Natural killer cell (primary cell): Measurements from ENCODE around the gene PKP4. TPM values are rescaled to one million over a fixed set of nuclear protein-coding genes. Genes with fewer than 3 reads are reported as not detected.

Experiments used
- ATAC-seq, 3 donors: fragments of 150-1000 bp in 2 of 3; fragments of 200-7000 bp in 1 of 3; cut with Tn5 transposase; 1 replicate in 1 of 3; 2 replicates in 2 of 3; pipeline ENCODE4 v1.10.0; 2021; ENCODE audit warnings: mild to moderate bottlenecking in 2 of 3, moderate library complexity in 2 of 3
- DNase-seq, 2 donors: peaks; one replicate each; pipeline versions ENCODE4 v3.0.0 to v3.0.0-alpha.2; 2013 to 2021; ENCODE audit warnings: mixed read lengths in 1 of 2
- H3K27ac ChIP-seq: one replicate; pipeline ENCODE4 v1.5.1; 2013; ENCODE audit warnings: mild to moderate bottlenecking, low read length
- H3K27me3 ChIP-seq: one replicate; pipeline ENCODE4 v1.6.1; 2013; ENCODE audit warnings: low read length; ENCODE audit not compliant: control insufficient read depth, insufficient read depth
- H3K36me3 ChIP-seq: one replicate; pipeline ENCODE4 v1.6.1; 2013; ENCODE audit warnings: low read length; ENCODE audit not compliant: control insufficient read depth, insufficient read depth
- H3K4me1 ChIP-seq: one replicate; pipeline ENCODE4 v1.6.1; 2013; ENCODE audit warnings: low read length; ENCODE audit not compliant: control insufficient read depth, insufficient read depth
- H3K4me3 ChIP-seq: one replicate; pipeline ENCODE4 v1.5.1; 2013; ENCODE audit warnings: low read length
- H3K9me3 ChIP-seq: one replicate; pipeline ENCODE4 v1.6.1; 2013; ENCODE audit warnings: low read length; ENCODE audit not compliant: control insufficient read depth, insufficient read depth
- H3K27ac Mint-ChIP-seq, 2 donors: one replicate each; pipeline ENCODE4 v1.8.0; 2022; ENCODE audit warnings: mild to moderate bottlenecking in 2 of 2, mixed read lengths in 2 of 2, moderate library complexity in 1 of 2
- H3K27me3 Mint-ChIP-seq, 2 donors: one replicate each; pipeline ENCODE4 v1.8.0; 2022; ENCODE audit warnings: low read depth in 2 of 2, mixed read lengths in 2 of 2
- H3K36me3 Mint-ChIP-seq: one replicate; pipeline ENCODE4 v1.8.0; 2022; ENCODE audit warnings: mixed read lengths
- H3K4me1 Mint-ChIP-seq, 2 donors: one replicate each; pipeline ENCODE4 v1.8.0; 2022; ENCODE audit warnings: mixed read lengths in 2 of 2
- H3K4me3 Mint-ChIP-seq: one replicate; pipeline ENCODE4 v1.8.0; 2022; ENCODE audit warnings: mild to moderate bottlenecking, moderate library complexity, mixed read lengths
- H3K9me3 Mint-ChIP-seq, 2 donors: one replicate each; pipeline ENCODE4 v1.8.0; 2022; ENCODE audit warnings: mixed read lengths in 2 of 2
- WGBS: methylation state at CpG from one replicate; pipeline ENCODE4 v1.1.7; 2013; ENCODE audit warnings: missing lambda C conversion rate; ENCODE audit not compliant: insufficient coverage; 5-methylcytosine and 5-hydroxymethylcytosine counted together
- intact Hi-C: fragments of 100-400 bp; cut with micrococcal nuclease; formaldehyde crosslinking; loops from one replicate; pipeline ENCODE4 v1.14.2; 2022
- total RNA-seq, 4 donors: library from RNA; stranded (reverse); fragments of 120-200 nt in 1 of 4; gene quantifications; one replicate each; pipeline versions ENCODE4 v1.2.3 to v1.2.4, GENCODE V29; 2013 to 2022
- TF ChIP-seq, protein P1 (sequence below): fragments of 200-600 bp; IDR thresholded peaks from one replicate; pipeline ENCODE4 v1.8.0; 2022; ENCODE audit warnings: antibody characterized with exemption

The PKP4 gene
- total RNA-seq, 3 donors from 2014 or later (not counting 1 experiment from before 2014, with no cell fraction given): 5.9 to 8.4 (median 7.2) TPM

DNA sequence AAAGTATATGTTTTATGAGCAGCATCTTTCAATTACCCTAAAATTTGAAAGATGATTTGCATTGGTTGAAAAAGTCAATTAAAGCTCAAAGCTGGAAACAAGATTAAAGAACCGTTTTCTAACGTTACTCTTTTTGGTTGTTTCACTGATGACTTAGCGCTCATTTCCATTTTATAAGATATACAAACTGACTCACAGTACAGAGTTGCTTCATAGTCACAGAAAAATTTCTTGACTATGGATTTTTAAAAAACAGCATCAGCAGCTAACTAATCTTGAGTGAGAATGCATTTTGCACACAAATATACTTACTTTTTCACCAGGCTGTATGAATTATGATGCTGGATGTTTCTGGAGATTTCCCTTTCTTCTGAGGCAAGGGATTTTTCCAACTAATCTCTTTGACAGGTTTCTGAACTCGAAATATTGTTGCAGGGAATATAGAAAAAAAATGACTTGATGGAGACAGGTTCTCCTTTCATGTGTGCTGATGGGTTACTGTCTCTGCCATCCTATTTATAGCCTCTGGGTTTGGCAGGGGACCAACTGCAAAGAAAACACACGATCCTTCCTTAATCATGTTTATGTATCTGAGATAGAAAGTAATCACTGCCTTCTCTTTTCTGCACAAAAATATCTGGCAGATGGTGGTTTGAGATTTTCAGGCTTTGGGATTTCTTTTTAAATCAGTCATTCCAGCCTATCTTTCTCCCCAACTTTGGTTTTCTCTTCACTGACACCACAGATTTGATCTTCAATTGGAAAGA lies 209.0 kb downstream of the PKP4 start:
- no peaks in the 10 kb centered on the region for H3K9me3 ChIP-seq
- H3K9me3 Mint-ChIP-seq: no peaks in the 10 kb centered on the region
- ATAC-seq (no peak), DNase-seq (no peak)
- H3K27me3 ChIP-seq: no peaks in the 10 kb centered on the region
- no peaks in the 10 kb centered on the region for H3K4me1 Mint-ChIP-seq
- TF ChIP-seq, protein P1, sequence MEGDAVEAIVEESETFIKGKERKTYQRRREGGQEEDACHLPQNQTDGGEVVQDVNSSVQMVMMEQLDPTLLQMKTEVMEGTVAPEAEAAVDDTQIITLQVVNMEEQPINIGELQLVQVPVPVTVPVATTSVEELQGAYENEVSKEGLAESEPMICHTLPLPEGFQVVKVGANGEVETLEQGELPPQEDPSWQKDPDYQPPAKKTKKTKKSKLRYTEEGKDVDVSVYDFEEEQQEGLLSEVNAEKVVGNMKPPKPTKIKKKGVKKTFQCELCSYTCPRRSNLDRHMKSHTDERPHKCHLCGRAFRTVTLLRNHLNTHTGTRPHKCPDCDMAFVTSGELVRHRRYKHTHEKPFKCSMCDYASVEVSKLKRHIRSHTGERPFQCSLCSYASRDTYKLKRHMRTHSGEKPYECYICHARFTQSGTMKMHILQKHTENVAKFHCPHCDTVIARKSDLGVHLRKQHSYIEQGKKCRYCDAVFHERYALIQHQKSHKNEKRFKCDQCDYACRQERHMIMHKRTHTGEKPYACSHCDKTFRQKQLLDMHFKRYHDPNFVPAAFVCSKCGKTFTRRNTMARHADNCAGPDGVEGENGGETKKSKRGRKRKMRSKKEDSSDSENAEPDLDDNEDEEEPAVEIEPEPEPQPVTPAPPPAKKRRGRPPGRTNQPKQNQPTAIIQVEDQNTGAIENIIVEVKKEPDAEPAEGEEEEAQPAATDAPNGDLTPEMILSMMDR: no peak
- H3K36me3 Mint-ChIP-seq: no peaks in the 10 kb centered on the region
- WGBS: 72% methylated on average over 4 of the region's 5 CpGs
- no peak overlapping the region for H3K27ac Mint-ChIP-seq
- no peaks in the 10 kb centered on the region for H3K4me1 ChIP-seq
- H3K36me3 ChIP-seq: no peaks in the 10 kb centered on the region
- no peak overlapping the region for H3K4me3 Mint-ChIP-seq
- no peak overlapping the region for H3K4me3 ChIP-seq
- H3K27me3 Mint-ChIP-seq: no peaks in the 10 kb centered on the region
- intact Hi-C loops: no loop called here
- H3K27ac ChIP-seq: no peak overlapping the region

DNA sequence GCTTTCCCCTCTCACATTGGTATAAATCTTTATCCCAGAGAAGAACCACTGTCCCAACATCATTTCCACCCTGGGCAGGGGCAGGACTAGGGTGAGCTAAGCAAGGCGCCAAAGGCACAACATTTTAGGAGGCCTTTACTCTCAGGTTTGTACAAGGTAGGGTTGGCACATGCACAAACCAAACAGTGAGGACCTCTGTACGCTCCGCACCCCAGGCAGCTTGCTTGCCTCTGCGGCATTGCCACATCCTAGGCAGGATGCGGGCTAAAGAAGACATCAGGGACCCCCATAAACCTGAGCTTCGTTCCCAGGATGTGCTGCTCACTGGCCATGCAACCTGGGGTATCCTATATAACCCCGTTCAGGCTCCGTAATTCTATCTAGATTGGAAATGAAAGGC lies 210.2 kb downstream of the PKP4 start:
- no peak for DNase-seq
- H3K4me1 Mint-ChIP-seq: no peaks in the 10 kb centered on the region
- ATAC-seq: no peak
- Histone ChIP-seq H3K27ac (no peak overlapping the region), H3K4me1 (no peaks in the 10 kb centered on the region), H3K4me3 (no peak overlapping the region), H3K27me3 (no peaks in the 10 kb centered on the region), H3K9me3 (no peaks in the 10 kb centered on the region), H3K36me3 (no peaks in the 10 kb centered on the region)
- 96% methylated on average over 8 of the region's 8 CpGs for WGBS
- H3K4me3 Mint-ChIP-seq: no peak overlapping the region
- H3K27ac Mint-ChIP-seq: no peak overlapping the region
- TF ChIP-seq, protein P1: no peak
- no peaks in the 10 kb centered on the region for H3K36me3 Mint-ChIP-seq
- intact Hi-C loops: no loop called here
- no peaks in the 10 kb centered on the region for H3K27me3 Mint-ChIP-seq
- H3K9me3 Mint-ChIP-seq: no peaks in the 10 kb centered on the region

DNA sequence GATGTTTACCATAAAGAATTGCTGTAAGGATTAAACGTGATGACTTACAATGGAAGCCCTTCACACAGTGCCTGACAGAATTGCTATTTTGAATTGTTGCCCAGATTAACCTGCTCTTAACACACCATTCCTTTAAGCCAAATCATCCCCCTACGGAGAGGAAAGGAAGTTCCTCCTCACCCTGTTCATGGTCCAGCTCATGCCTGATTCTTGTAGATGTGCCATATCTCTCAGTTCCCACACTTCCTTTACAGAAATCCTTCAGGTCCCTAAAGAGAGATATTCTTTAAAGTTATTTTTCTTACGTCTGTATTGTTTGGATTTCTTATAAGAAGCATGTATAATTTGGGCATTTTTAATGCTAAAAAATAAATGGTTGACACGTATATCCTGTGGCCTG lies 210.8 kb downstream of the PKP4 start:
- intact Hi-C loops: no loop called here
- Mint-ChIP-seq H3K36me3 (no peaks in the 10 kb centered on the region), H3K27me3 (no peaks in the 10 kb centered on the region), H3K27ac (no peak overlapping the region), H3K4me3 (no peak overlapping the region), H3K9me3 (no peaks in the 10 kb centered on the region), H3K4me1 (no peaks in the 10 kb centered on the region)
- no peak overlapping the region for H3K4me3 ChIP-seq
- H3K27me3 ChIP-seq: no peaks in the 10 kb centered on the region
- no peaks in the 10 kb centered on the region for H3K36me3 ChIP-seq
- 88% methylated on average over 4 of the region's 4 CpGs for WGBS
- no peaks in the 10 kb centered on the region for H3K4me1 ChIP-seq
- TF ChIP-seq, protein P1: no peak
- H3K9me3 ChIP-seq: no peaks in the 10 kb centered on the region
- no peak for ATAC-seq
- no peak overlapping the region for H3K27ac ChIP-seq
- DNase-seq: no peak
